H1 (cell line): ENCODE results near the gene CHD6. TPM values are rescaled to one million over a fixed set of nuclear protein-coding genes. Genes with fewer than 3 reads are reported as not detected.

Experiments
- CTCF ChIA-PET: fragments of 300-600 bp; sonication (Branson Sonifier 250); formaldehyde crosslinking; loops from one replicate; lab custom pipeline; 2021; ENCODE audit not compliant: partially characterized antibody; lab: Charles Lee
- POLR2A ChIA-PET: fragments of 300-600 bp; sonication (Branson Sonifier 250); formaldehyde crosslinking; loops from one replicate; lab custom pipeline; 2021; ENCODE audit warnings: inconsistent platforms; ENCODE audit not compliant: partially characterized antibody; lab: Charles Lee
- DNase-seq, 2 experiments: peaks; one replicate each; pipeline versions ENCODE4 v3.0.0 to v3.0.0-alpha.2; 2010 to 2022; ENCODE audit warnings: low spot score in 2 of 2, low read depth in 1 of 2, mixed read lengths in 1 of 2
- FAIRE-seq: peaks from 2 replicates; lab custom pipeline; 2011; peaks lifted over from hg19 to GRCh38; lab: Jason Lieb, UNC
- H2AFZ ChIP-seq: 2 replicates; pipeline ENCODE4 v1.8.1; 2012; ENCODE audit warnings: low read length, inconsistent platforms
- H2AK5ac ChIP-seq: 2 replicates; pipeline ENCODE4 v1.6.1; 2013; ENCODE audit warnings: low read depth, low read length
- H2BK120ac ChIP-seq: replicated peaks from 2 replicates; pipeline ENCODE3; 2013; ENCODE audit warnings: low read depth, low read length, inconsistent platforms
- H2BK12ac ChIP-seq: 2 replicates; pipeline ENCODE4 v1.6.1; 2013; ENCODE audit warnings: low read depth, low read length
- H2BK15ac ChIP-seq: 2 replicates; pipeline ENCODE4 v1.6.1; 2013; ENCODE audit warnings: low read length
- H2BK20ac ChIP-seq: 2 replicates; pipeline ENCODE4 v1.6.1; 2013; ENCODE audit warnings: low read length
- H2BK5ac ChIP-seq: 2 replicates; pipeline ENCODE4 v1.6.1; 2013; ENCODE audit warnings: low read depth, low read length
- H3K14ac ChIP-seq: 2 replicates; pipeline ENCODE4 v1.6.1; 2013; ENCODE audit warnings: inconsistent platforms; ENCODE audit not compliant: insufficient read length
- H3K18ac ChIP-seq: 2 replicates; pipeline ENCODE4 v1.6.1; 2013; ENCODE audit warnings: low read length; ENCODE audit errors: extremely low read depth
- H3K23ac ChIP-seq: 2 replicates; pipeline ENCODE4 v1.6.1; 2013; ENCODE audit warnings: inconsistent platforms; ENCODE audit not compliant: insufficient read length
- H3K23me2 ChIP-seq: 2 replicates; pipeline ENCODE4 v1.6.1; 2013; ENCODE audit warnings: low read depth, low read length
- H3K27ac ChIP-seq: 2 replicates; pipeline ENCODE4 v1.6.1; 2011; ENCODE audit warnings: low read depth, low read length, inconsistent platforms
- H3K27me3 ChIP-seq, 4 experiments: replicated peaks in 1 of 4; 1 replicate in 1 of 4; 2 replicates in 3 of 4; pipeline versions ENCODE4 v1.6.1 to v1.8.1; 2011 to 2013; ENCODE audit warnings: low read length in 3 of 4, mild to moderate bottlenecking in 3 of 4, inconsistent platforms in 2 of 4, mixed read lengths in 2 of 4, moderate library complexity in 1 of 4; ENCODE audit not compliant: control insufficient read depth in 3 of 4, insufficient read depth in 3 of 4; ENCODE audit errors: extremely low read depth in 1 of 4
- H3K36me3 ChIP-seq, 4 experiments: 2 replicates each; pipeline versions ENCODE4 v1.6.1 to v1.8.1; 2011 to 2013; ENCODE audit warnings: mild to moderate bottlenecking in 4 of 4, low read length in 3 of 4, moderate library complexity in 2 of 4, control low read depth in 1 of 4, inconsistent platforms in 1 of 4; ENCODE audit not compliant: insufficient read depth in 4 of 4, control insufficient read depth in 2 of 4
- H3K4ac ChIP-seq: replicated peaks from 2 replicates; pipeline ENCODE3; 2013; ENCODE audit warnings: low read length, low read depth, mixed read lengths, inconsistent platforms; ENCODE audit not compliant: insufficient read length
- H3K4me1 ChIP-seq, 4 experiments: replicated peaks in 1 of 4; 1 replicate in 1 of 4; 2 replicates in 3 of 4; pipeline versions ENCODE4 v1.6.1 to v1.8.1; 2011 to 2013; ENCODE audit warnings: low read length in 3 of 4, inconsistent platforms in 2 of 4, mixed read lengths in 1 of 4; ENCODE audit not compliant: insufficient read depth in 4 of 4, control insufficient read depth in 3 of 4
- H3K4me2 ChIP-seq, 2 experiments: 2 replicates each; pipeline versions ENCODE4 v1.6.1 to v1.8.1; 2011 to 2013; ENCODE audit warnings: low read depth in 2 of 2, low read length in 2 of 2, control low read depth in 1 of 2, inconsistent platforms in 1 of 2, mild to moderate bottlenecking in 1 of 2; ENCODE audit not compliant: insufficient read depth in 1 of 2
- H3K4me3 ChIP-seq, 4 experiments: fragments of 200-600, 300-600 bp in 1 of 4; sonication (generic), shearing (Covaris generic), sonication (Bioruptor Twin) in 1 of 4; 2 replicates each; pipeline versions ENCODE4 v1.5.1 to v1.8.1; 2011 to 2016; ENCODE audit warnings: low read length in 4 of 4, low read depth in 3 of 4, control low read depth in 2 of 4, inconsistent platforms in 2 of 4, mild to moderate bottlenecking in 2 of 4, mixed read lengths in 1 of 4, moderate library complexity in 1 of 4; ENCODE audit not compliant: insufficient read depth in 2 of 4; ENCODE audit errors: extremely low read depth in 1 of 4
- H3K56ac ChIP-seq: replicated peaks from 2 replicates; pipeline ENCODE3; 2013; ENCODE audit warnings: low read depth, mild to moderate bottlenecking, mixed read lengths, low read length, inconsistent platforms; ENCODE audit not compliant: insufficient read length
- H3K79me1 ChIP-seq: 2 replicates; pipeline ENCODE4 v1.6.1; 2013; ENCODE audit warnings: low read depth, low read length, control low read depth
- H3K79me2 ChIP-seq, 2 experiments: 2 replicates each; pipeline versions ENCODE4 v1.6.1 to v1.8.1; 2012 to 2013; ENCODE audit warnings: low read length in 2 of 2, mild to moderate bottlenecking in 2 of 2, inconsistent platforms in 1 of 2; ENCODE audit not compliant: insufficient read depth in 2 of 2, control insufficient read depth in 1 of 2
- H3K9ac ChIP-seq, 4 experiments: replicated peaks in 1 of 4; 1 replicate in 1 of 4; 2 replicates in 3 of 4; pipeline versions ENCODE4 v1.6.1 to v1.8.1; 2011 to 2013; ENCODE audit warnings: low read depth in 3 of 4, low read length in 3 of 4, control low read depth in 2 of 4, mild to moderate bottlenecking in 2 of 4, moderate library complexity in 2 of 4, inconsistent platforms in 1 of 4; ENCODE audit errors: extremely low read depth in 1 of 4
- H3K9me3 ChIP-seq, 2 experiments: 2 replicates each; pipeline versions ENCODE4 v1.6.1 to v1.8.1; 2012 to 2013; ENCODE audit warnings: mild to moderate bottlenecking in 2 of 2, moderate library complexity in 2 of 2, control low read depth in 1 of 2, inconsistent platforms in 1 of 2, low read depth in 1 of 2, low read length in 1 of 2, mixed read lengths in 1 of 2; ENCODE audit not compliant: insufficient read depth in 2 of 2
- H4K20me1 ChIP-seq, 2 experiments: replicated peaks in 1 of 2; 2 replicates each; pipeline versions ENCODE3 to v1.8.1; 2011 to 2013; ENCODE audit warnings: inconsistent platforms in 2 of 2, low read length in 2 of 2, mild to moderate bottlenecking in 1 of 2; ENCODE audit not compliant: insufficient read depth in 2 of 2, control insufficient read depth in 1 of 2
- H4K5ac ChIP-seq: 2 replicates; pipeline ENCODE4 v1.6.1; 2013; ENCODE audit warnings: low read length, low read depth, mixed read lengths, inconsistent platforms; ENCODE audit not compliant: insufficient read length
- H4K8ac ChIP-seq: 2 replicates; pipeline ENCODE4 v1.8.0; 2013; ENCODE audit warnings: mild to moderate bottlenecking, moderate library complexity, low read length, inconsistent platforms; ENCODE audit not compliant: insufficient read depth; ENCODE audit errors: extremely low read depth
- H4K91ac ChIP-seq: replicated peaks from 2 replicates; pipeline ENCODE3; 2013; ENCODE audit warnings: low read length, mixed read lengths, inconsistent platforms; ENCODE audit not compliant: insufficient read length
- CBX8 ChIP-seq: fragments of 300-800, 300-1000 bp; sonication (generic); IDR thresholded peaks from 2 replicates; pipeline ENCODE4 v1.7.1; 2016; ENCODE audit warnings: low read depth, low read length, borderline replicate concordance
- KDM1A ChIP-seq: fragments of 200-600, 300-600 bp; sonication (generic); IDR thresholded peaks from 2 replicates; pipeline ENCODE4 v1.7.1; 2016; ENCODE audit warnings: mild to moderate bottlenecking, low read length, borderline replicate concordance
- NRF1 ChIP-seq: IDR thresholded peaks from 2 replicates; pipeline ENCODE4 v1.6.1; 2011; ENCODE audit warnings: mild to moderate bottlenecking, low read depth, low read length, improper control_type of control experiment
- SP1 ChIP-seq: IDR thresholded peaks from 2 replicates; pipeline ENCODE4 v1.6.1; 2011; ENCODE audit warnings: low read depth, low read length
- WGBS, 2 experiments: shearing (Covaris generic) in 1 of 2; methylation state at CpG; one replicate each; pipeline versions ENCODE4 v1.1.6 to v1.1.7; 2013 to 2015; ENCODE audit warnings: low lambda C conversion rate in 2 of 2, mixed read lengths in 2 of 2, inconsistent platforms in 1 of 2, low coverage in 1 of 2, missing lambda C conversion rate in 1 of 2; ENCODE audit not compliant: insufficient replicate concordance in 2 of 2, insufficient coverage in 1 of 2, insufficient read length in 1 of 2; ENCODE audit errors: extremely low coverage in 1 of 2, missing lambda C conversion rate in 1 of 2; 5-methylcytosine and 5-hydroxymethylcytosine counted together
- polyA plus RNA-seq, 7 experiments: library from polyadenylated mRNA; depleted of rRNA in 3 of 7; stranded (reverse) in 5 of 7; unstranded in 2 of 7; fragments of >200 nt in 5 of 7; fragments of 200-250 nt in 2 of 7; gene quantifications; 1 replicate in 5 of 7; 2 replicates in 1 of 7; 4 replicates in 1 of 7; pipeline versions ENCODE4 v1.2.1 to v1.2.3, GENCODE V29; 2011 to 2013; ENCODE audit warnings: missing spikeins in 2 of 7, mixed read lengths in 2 of 7
- total RNA-seq: library from RNA; stranded (reverse); fragmentation: NEBNext Ultra II Directional; extraction: Animal tissue kit (Norgen Biotek cat#: 25700); gene quantifications from 2 replicates; pipeline ENCODE4 v1.2.1, GENCODE V29; 2021

CHD6 gene
- total and polyA plus RNA-seq, 2 of the 8 experiments (the other 6 are each of a cell fraction or from before 2014, with no cell fraction given): 11.1 to 62.9 TPM

DNA sequence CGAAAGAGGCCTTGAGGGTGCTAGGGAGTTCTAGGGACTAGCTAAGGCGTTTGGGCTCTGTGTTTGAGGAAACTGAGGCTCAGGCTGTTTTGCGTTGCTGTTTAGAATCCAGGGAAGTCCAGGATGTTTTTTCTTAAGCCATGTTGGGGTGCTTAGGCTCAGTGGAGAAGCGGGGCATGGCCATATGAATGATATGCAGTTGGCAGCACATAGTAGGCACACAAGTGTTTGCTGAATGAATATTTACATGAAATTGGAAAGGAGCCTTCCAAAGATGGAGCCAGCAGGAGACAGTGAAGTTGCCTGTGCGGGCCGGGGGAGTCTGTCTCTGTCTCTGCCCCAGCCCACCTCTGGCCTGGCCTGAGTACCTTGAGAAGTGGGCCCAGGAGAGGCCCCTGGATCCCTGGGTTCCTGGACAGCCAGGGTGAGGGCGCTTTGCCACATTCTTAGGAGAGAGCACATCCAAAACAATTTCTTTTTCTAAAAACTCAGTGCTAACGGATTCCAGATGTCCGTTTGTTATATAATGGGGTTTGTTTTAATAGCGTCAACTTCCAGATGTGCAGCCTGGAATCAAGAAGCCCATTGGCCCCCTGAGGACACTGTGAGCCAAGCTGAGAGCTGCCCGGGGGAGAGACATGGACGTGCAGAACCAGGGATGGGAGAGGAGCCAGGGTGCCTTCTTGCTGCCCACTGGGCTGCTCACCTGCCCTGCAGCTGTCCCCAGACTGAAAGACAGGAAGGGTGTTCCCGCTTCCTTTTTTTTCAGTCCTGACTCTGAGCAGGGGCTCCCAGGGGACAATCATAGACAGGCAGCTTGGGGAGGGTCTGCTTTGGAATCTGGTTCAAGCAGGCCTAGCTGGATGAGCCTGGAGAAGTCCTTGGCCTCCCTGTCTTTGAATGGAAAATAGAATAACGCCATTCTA is 231.4 kb downstream of the CHD6 start:
- H3K23ac ChIP-seq: no peak overlapping the region
- H3K4me1 ChIP-seq: peaks cover 0 to 4% (median 1%) of the 10 kb centered on the region in 4 experiments; a peak in 2 of 7 replicates
- no peak overlapping the region for H3K27ac ChIP-seq
- no peak overlapping the region for H2BK15ac ChIP-seq
- DNase-seq: no peak
- H2BK5ac ChIP-seq: no peak overlapping the region
- no peaks in the 10 kb centered on the region for H3K9me3 ChIP-seq
- no peaks in the 10 kb centered on the region for H3K27me3 ChIP-seq
- no peak overlapping the region for H3K14ac ChIP-seq
- no peak overlapping the region for H2BK12ac ChIP-seq
- no peaks in the 10 kb centered on the region for H4K20me1 ChIP-seq
- no peak overlapping the region for H2BK20ac ChIP-seq
- no peak for FAIRE-seq
- ChIA-PET CTCF (interaction anchor here (0.8 to 1.8 kb wide), 8 partner anchors 18 to 58 kb away, joined by 3 to 9 read pairs (median 4); partner anchors contain the start of gene EMILIN3), POLR2A (interaction anchor here (1.0 kb wide), 1 partner anchor 20 kb away, joined by 3 read pairs; the partner anchor contains the start of gene EMILIN3)
- H3K4me2 ChIP-seq: no peak overlapping the region
- H3K79me1 ChIP-seq: no peaks in the 10 kb centered on the region; the same call in 1 of the 2 replicates
- H3K9ac ChIP-seq: no peak overlapping the region
- H3K56ac ChIP-seq: no peak overlapping the region
- no peaks in the 10 kb centered on the region for H3K23me2 ChIP-seq
- no peaks in the 10 kb centered on the region for H3K79me2 ChIP-seq
- no peak overlapping the region for H4K8ac ChIP-seq
- 84% methylated on average over 14 of the region's 14 CpGs; no CpG with 5 or more reads in 1 of the 2 experiments for WGBS, 2 experiments
- no peaks in the 10 kb centered on the region for H3K36me3 ChIP-seq
- H2AK5ac ChIP-seq: no peak overlapping the region
- H3K4me3 ChIP-seq: no peak overlapping the region
- no peak overlapping the region for H4K91ac ChIP-seq
- no peak overlapping the region for H3K4ac ChIP-seq
- no peak overlapping the region for H3K18ac ChIP-seq
- no peak overlapping the region for H4K5ac ChIP-seq
- H2AFZ ChIP-seq: peak overlapping the region; percentile 46; the same call in 1 of the 2 replicates
- no peak overlapping the region for H2BK120ac ChIP-seq
- TF ChIP-seq KDM1A (no peak), CBX8 (no peak), NRF1 (no peak), SP1 (no peak)
